PFSK-1 (cell line): ENCODE measurements around the gene CEP72.

Experiments used
- FOXP2 ChIP-seq: optimal IDR thresholded peaks from 2 replicates; pipeline ENCODE3; 2011; ENCODE audit warnings: borderline replicate concordance, control low read depth, inconsistent platforms; ENCODE audit not compliant: insufficient read depth; ENCODE audit errors: extremely low read length, extremely low read depth
- POLR2AphosphoS5 ChIP-seq: IDR thresholded peaks from 2 replicates; pipeline ENCODE4 v1.6.1; 2012; ENCODE audit warnings: low read depth, mild to moderate bottlenecking, control low read depth, low read length, moderate library complexity
- REST ChIP-seq, 2 experiments: IDR thresholded peaks; 2 replicates each; pipeline versions ENCODE4 v1.6.1 to v1.8.0; 2011 to 2012; ENCODE audit warnings: low read depth in 2 of 2, low read length in 2 of 2, control low read depth in 1 of 2, inconsistent platforms in 1 of 2, mild to moderate bottlenecking in 1 of 2, moderate library complexity in 1 of 2; ENCODE audit not compliant: insufficient read depth in 1 of 2
- SIN3A ChIP-seq: IDR thresholded peaks from 2 replicates; pipeline ENCODE4 v1.6.1; 2012; ENCODE audit warnings: mild to moderate bottlenecking, low read length, moderate library complexity, borderline replicate concordance; ENCODE audit not compliant: insufficient read depth
- TAF1 ChIP-seq: IDR thresholded peaks from 2 replicates; pipeline ENCODE4 v1.6.1; 2012; ENCODE audit warnings: low read length, control low read depth, borderline replicate concordance; ENCODE audit not compliant: insufficient read depth

The CEP72 gene

GRCh38 chr5:617896-618295 lies 5.8 kb downstream of the CEP72 start:
- TF ChIP-seq FOXP2 (no peak), POLR2AphosphoS5 (no peak), REST (IDR thresholded peaks at IDR 0.05; ENCODE audit: insufficient read depth in 1 of 2, low read depth in 2 of 2, low read length in 2 of 2) (no peak), TAF1 (no peak), SIN3A (no peak)

- TF ChIP-seq FOXP2, result no peak
- no peak for TF ChIP-seq POLR2AphosphoS5
- TF ChIP-seq SIN3A, result no peak
- TF ChIP-seq TAF1, result no peak
- no peak for TF ChIP-seq REST (IDR thresholded peaks at IDR 0.05; ENCODE audit: insufficient read depth in 1 of 2, low read depth in 2 of 2, low read length in 2 of 2)
These were observed 6.3 kb downstream of the CEP72 start for GRCh38 chr5:618450-618849.

- TF ChIP-seq SIN3A (no peak), FOXP2 (no peak), TAF1 (no peak), POLR2AphosphoS5 (no peak), REST (IDR thresholded peaks at IDR 0.05; ENCODE audit: insufficient read depth in 1 of 2, low read depth in 2 of 2, low read length in 2 of 2) (no peak)
These were observed 7.3 kb downstream of the CEP72 start for GRCh38 chr5:619444-619843.

GRCh38 chr5:620152-620551 lies 8.0 kb downstream of the CEP72 start:
- TF ChIP-seq FOXP2, result no peak
- no peak for TF ChIP-seq SIN3A
- TF ChIP-seq POLR2AphosphoS5, result no peak
- no peak for TF ChIP-seq REST (IDR thresholded peaks at IDR 0.05; ENCODE audit: insufficient read depth in 1 of 2, low read depth in 2 of 2, low read length in 2 of 2)
- TF ChIP-seq TAF1, result no peak

- no peak for TF ChIP-seq SIN3A
These were observed 8.5 kb downstream of the CEP72 start for GRCh38 chr5:620586-621180.
